ENCODE data around the gene MANSC1.
"Not testable (repeated sequence)": the region's sequence is repeated elsewhere in the genome, so short reads cannot be mapped to it uniquely, and the experiment has no call there.

The MANSC1 gene

DNA sequence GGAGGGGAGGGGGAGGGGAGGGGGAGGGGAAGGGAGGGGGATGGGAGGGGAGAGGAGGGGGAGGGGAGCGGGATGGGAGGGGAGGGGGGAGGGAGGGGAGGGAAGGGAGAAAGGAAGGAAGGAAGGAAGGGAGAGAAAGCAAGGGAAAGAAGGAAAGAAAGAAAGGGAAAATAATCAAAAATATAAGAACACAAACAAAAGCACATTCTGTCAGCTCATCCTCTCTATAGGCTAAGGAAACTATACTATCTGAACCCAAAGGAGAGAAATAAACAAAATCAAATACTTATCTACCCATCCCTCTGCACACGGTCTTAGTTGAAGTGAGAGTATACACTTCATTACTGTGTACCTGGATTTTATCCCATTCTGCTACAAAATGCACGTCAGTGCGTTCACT is 26.9 kb downstream of the MANSC1 start:
- no peak for DNase-seq

DNA sequence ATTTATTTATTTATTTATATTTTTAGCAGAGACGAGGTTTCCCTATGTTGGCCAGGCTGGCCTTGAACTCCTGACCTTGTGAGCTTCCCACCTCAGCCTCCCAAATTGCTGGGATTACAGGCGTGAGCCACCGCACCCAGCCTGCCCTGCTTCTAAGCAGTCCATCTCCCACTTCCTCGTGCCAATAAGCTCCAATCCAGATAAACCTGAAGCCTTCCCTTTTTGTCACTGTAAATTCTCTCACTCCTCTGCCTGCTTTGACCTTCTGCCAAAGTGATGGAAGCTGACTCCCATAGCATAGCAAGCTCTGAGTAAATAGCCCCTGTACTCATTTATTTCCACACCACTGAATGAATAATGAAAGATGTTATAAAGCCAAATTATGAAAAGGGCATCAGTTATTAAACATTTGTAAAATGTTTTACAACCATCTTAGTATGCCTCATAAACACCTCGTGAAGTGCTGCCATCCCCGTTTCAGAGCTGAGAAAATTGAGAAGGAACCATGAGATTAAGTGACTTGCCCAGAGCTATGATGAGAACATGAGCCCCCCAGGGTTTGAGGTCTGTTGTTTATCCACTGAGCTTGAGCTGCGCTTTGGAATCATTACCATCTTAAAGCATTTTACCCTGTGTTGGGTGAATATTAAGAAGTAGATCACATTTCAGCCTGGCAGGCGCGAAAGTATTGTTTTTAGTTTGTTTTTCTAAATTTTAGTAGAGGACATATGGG is 30.4 kb downstream of the MANSC1 start:
- DNase-seq: no peak

DNA sequence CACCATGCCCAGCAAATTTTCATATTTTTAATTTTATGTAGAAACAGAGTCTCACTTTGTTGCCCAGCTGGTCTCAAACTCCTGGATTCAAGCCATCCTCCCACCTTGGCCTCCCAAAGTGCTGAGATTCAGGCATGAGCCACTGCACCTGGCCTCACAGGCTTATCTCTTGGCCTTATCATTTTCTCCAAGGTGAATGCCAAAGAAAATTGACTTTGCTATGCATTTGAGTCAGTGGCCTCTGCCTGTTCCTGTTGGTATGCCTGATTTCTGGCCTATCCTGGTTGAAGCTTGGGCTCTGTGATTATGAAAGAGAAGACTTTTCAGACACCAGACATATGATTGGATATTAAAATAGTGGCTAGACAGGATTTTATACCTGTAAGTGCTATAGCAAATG is 34.2 kb downstream of the MANSC1 start:
- no peak for DNase-seq

DNA sequence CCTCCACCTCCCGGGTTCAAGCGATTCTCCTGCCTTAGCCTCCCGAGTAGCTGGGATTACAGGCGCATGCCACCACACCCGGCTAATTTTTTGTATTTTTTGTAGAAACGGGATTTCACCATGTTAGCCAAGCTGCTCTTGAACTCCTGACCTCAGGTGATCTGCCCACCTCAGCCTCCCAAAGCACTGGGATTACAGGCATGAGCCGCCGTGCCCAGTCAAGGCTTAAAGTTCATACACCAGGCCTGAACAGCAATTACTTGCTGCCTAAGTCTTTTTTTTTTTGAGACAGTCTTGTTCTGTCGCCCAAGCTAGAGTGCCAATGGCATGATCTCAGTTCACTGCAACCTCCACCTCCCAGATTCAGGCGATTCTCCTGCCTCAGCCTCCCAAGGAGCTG is 39.3 kb downstream of the MANSC1 start:
- DNase-seq: not testable (repeated sequence)

- no peak for DNase-seq
Measured at GRCh38 chr12:12305568-12306300, 44.3 kb downstream of the MANSC1 start.

- no peak for DNase-seq
Measured at GRCh38 chr12:12302976-12303375, 47.1 kb downstream of the MANSC1 start.

DNA sequence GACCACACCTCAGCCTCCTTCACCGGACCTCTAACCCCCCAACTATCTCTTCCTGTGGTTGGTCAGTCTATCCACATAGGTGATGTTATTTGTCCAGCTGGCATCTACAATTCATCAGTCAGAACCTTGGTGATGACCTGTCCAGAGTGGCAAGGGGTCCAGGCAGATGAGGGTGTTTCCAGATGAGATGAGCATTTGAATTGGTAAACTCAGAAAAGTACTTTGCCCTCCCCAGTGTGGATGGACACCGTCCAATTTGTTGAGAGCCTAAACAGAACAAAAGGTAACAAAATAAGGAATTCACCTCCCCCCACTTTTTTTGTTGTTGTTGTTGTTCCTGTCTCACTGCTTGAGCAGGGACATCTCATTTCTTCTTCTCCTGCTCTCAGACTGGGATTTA is 48.9 kb downstream of the MANSC1 start:
- DNase-seq: no peak

- DNase-seq: no peak
Measured at GRCh38 chr12:12297201-12297830, 52.7 kb downstream of the MANSC1 start.

DNA sequence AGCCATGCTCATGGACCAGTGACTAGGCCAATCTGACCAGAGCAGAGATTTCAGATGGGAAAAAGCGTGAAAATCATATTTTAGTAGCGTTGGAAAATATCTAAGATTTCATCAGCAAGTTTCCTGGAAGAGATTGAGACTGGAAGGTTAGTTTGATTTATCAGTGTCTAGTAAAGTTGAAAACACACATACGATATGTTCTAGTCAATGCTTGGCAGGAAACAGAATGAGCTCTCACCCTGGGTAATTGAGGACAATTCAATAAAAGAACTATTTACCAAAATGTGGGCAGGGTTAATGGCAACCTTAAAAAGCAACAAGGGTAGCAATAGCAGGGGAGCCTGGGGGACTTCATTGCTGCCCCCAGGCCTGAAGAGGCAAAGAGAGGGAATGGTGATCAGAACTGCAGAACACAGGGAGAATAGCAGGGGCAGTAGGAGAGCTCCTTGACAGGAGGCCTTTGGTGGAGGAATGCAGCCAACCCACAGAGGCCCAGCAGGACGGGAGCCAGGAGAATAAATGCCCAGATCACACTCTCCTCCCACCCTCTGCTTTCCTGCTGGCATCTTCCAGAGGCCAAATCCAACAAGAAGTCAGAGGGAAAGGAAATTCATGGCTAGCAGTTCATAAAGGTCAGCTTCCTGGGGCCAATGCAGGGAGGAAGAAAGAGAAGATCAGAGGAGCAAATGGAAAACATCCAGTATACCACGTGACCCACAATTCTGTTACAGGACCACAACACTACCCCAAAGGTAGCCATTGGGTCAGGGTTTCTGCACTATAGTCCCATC is 55.6 kb downstream of the MANSC1 start:
- DNase-seq: no peak

DNA sequence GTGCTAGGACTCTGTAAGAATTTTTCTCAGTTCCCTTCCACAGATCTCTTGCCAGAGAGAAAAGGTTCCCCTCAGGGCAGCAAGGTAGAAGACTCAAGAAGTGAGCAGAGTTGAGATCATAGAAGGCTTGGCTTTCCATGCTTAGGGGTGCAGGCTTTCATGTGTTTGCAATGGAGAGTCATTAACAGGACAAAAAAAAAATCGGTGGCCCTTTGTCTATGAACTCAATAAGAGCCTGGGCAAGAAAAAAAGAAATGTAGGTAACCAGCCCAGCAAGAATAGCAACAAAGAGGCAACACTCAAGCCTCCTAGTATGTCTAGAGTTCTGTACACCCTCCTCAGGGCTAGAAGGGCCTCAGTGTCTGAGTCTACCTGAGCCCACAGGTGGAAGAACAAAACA is 59.8 kb downstream of the MANSC1 start:
- no peak for DNase-seq

- DNase-seq: no peak
Measured at GRCh38 chr12:12286441-12286840, 63.6 kb downstream of the MANSC1 start.

GRCh38 chr12:12282761-12283425 is 67.1 kb downstream of the MANSC1 start:
- no peak for DNase-seq

DNA sequence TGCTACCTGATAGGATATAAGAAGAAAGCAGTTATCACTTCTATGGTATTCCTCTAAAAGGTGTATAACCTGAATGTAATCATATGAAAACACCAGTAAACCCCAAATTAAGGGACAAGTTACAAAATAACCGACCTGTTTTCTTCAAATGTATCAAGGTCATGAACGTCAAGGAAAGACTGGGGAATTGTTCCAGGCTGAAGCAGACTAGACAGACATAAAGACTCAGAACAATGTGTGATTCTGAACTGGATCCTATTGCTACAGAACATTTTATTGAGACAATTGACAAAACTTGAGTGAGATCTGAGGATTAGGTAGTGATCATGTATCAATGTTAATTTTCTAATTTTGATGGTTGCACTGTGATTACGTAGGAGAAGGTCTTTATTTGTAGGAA is 67.8 kb downstream of the MANSC1 start:
- DNase-seq: no peak

- DNase-seq: no peak
Measured at GRCh38 chr12:12281134-12281533, 68.9 kb downstream of the MANSC1 start.

DNA sequence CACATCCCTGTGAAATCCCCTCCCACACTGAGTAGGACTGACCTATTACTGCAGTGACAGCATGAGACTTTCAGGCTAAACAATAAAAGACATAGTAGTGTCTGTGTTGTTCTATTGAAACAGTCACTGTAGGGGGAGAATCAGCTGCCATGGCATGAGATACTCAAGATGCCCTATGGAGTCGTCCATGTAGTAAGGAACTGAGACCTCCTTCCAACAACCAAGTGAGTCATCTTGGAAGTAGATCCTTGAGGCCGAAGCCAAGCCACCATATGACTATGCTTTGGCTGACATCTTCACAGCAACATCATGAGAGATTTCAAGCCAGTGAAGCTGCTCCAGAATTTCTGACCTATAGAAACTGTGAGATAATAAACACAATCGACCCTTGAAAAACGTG is 71.1 kb downstream of the MANSC1 start:
- no peak for DNase-seq

All from activated gamma-delta T cell (primary cell).